DND-41 (cell line): ENCODE results near the gene MNT.

Experiments used
- CTCF ChIP-seq: IDR thresholded peaks from 2 replicates; pipeline ENCODE4 v1.5.1; 2012; ENCODE audit warnings: borderline replicate concordance, low read length, moderate library complexity, mild to moderate bottlenecking; ENCODE audit not compliant: poor library complexity, severe bottlenecking; ENCODE audit errors: extremely low read depth
- EZH2 ChIP-seq: IDR thresholded peaks from 3 replicates; pipeline ENCODE4 v1.6.1; 2012; ENCODE audit warnings: borderline replicate concordance, low read depth, mild to moderate bottlenecking, moderate library complexity, low read length, inconsistent platforms; ENCODE audit not compliant: severe bottlenecking

- TF ChIP-seq CTCF (no peak), EZH2 (no peak)
These were observed 40.1 kb upstream of the MNT start for GRCh38 chr17:2440930-2441329.
